DMS 273 treated with DMSO at 0.1 percent for 48 hours (cell line): ENCODE results near the gene ZSCAN9.

Experiments used
- DNase-seq: peaks from one replicate; lab custom pipeline; 2025; lab: John Stamatoyannopoulos, UW

Gene ZSCAN9

DNA sequence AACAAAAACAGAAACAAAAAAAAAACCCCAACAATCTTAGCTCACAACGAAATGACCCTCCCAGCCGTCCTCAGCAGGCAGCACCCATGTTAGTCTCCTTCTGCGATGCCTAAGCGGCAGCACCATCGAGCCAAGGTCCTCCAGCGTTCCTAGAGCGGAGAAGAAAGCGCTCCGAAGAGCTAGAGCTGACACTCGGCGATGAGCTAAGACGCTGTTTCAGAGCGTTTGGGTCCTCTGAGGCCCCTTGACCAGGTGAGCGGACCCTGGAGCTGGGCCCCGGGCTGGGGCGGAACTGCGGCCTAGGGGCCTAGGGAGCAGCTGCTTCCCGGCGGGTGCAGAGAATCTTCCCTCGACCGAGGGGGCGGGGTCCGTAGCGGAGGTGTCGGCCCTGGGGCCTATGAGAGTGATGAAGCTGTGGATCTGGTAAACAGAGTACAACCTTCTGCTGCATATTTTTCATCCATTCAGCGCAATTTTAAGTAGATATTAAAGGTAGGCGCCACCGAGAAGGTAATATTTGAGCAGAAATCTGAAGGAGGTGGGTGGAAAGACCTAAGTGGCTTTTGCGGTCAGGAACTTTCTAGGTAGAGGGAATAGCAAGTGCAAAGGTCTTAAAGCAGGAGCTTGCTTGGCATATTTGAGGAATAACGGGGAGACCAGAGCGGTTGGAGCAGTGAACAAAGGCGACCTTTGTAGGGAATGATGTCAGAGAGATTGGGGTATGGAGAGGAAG is 42.1 kb downstream of the ZSCAN9 start, which contains the start of gene ZSCAN26:
Gene ZSCAN26, plus strand, starts transcription at position 182 of the 733 bp plus-strand sequence. CDS start 4,777 bp downstream, outside the sequence.
- peak; percentile 56 for DNase-seq

DNA sequence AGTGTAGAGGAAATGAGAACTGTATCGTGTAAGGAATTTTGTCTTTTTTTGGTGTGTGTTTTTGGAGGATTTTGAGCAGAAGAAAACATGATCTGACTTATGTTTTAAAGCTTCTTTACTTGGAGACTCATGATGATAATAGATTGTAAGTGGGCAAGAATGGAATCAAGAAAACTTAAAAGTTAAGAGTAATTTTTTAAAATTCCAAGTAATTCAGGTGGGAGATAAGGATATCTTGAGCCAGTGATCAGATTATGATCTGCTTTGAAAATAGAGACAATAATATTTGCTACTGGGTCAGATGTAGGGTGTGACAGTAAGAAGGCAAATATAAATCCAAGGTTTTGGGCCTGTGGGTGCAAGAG is 42.6 kb downstream of the ZSCAN9 start:
- DNase-seq = no peak

DNA sequence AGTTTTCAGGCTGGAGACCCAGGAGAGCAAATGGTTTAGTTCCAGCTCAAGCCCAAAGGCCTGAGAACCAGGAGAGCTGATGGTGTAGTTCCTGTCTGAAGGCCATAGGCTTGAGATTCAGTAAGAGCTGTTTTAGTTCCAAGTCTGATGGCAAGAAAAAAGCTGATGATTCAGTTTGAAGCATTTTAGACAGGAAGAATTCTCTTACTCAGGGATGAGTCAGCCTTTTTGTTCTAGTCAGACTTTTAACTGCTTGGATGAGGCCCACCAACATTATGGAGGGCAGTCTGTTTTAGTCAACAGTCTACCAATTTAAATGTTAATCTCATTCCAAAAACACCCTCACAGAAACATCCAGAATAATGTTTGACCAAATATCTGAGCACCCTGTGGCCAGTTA is 44.4 kb downstream of the ZSCAN9 start:
- DNase-seq = no peak

DNA sequence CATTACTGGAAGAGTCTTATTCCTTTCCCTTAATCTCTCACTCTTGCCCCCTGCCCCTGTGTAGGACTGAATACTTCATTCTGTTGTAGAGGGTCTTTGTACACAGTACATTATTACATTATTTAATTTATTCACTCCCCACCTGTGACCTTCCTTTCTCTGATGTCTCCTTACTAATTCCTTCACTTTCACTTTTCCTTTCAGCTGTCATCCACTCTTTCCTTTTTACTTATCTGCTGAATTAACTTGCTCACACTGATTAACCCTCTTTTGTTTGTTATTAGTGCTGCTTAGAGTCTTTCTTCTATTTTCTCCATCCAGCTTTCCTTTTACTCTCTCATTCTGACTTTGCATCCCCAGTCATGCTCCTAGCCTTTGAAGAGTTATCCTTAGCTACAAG is 49.8 kb downstream of the ZSCAN9 start:
- no peak for DNase-seq

DNA sequence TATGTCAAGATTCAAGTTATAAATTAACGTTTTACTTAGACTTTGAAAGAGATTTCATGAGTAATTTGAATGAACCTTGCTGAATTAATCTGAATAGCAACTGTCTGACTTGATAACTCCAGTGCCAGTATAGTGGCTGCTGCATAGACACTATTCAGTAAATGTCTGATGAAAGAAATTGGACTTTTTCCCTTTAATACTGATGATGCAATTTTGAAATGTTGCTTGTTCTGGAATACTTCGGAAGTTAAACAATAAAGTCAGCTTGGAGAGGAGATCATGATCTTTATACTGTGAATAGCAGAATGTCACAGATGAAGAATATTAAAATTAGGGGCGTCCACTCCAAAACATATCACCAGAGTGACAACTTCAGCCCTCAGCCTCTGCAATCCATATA is 52.7 kb downstream of the ZSCAN9 start:
- no peak for DNase-seq

DNA sequence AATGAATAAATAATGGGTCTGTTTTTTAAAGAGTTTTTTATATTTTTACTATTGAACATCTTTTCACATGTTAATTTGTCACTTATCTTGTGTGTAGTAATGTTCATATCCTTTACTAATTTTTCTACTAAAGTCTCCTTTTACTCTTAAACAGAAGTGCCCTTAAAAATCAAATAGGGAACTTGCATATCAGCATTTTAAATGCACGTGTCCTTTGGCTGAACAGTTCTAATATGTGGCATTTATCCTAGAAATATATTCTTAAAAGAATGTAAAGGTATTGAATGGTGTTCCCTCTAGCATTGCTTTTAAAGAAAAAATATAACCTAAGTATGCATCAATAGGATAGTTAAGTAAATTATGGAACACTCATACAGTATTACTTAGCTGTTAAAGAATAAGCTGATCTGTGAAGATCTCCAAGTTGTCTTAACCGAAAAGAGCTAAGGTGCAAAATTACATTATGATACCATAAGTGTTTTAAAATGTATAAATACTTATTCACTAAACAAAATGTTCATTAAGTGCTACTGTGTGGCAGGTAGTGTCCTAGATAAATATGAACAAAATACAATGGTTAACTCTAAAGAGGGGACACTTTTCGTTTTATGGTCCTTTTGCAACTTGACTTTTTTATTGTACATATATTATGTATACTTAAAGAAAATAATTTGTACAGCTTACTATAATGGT is 55.7 kb downstream of the ZSCAN9 start:
- DNase-seq = no peak

DNA sequence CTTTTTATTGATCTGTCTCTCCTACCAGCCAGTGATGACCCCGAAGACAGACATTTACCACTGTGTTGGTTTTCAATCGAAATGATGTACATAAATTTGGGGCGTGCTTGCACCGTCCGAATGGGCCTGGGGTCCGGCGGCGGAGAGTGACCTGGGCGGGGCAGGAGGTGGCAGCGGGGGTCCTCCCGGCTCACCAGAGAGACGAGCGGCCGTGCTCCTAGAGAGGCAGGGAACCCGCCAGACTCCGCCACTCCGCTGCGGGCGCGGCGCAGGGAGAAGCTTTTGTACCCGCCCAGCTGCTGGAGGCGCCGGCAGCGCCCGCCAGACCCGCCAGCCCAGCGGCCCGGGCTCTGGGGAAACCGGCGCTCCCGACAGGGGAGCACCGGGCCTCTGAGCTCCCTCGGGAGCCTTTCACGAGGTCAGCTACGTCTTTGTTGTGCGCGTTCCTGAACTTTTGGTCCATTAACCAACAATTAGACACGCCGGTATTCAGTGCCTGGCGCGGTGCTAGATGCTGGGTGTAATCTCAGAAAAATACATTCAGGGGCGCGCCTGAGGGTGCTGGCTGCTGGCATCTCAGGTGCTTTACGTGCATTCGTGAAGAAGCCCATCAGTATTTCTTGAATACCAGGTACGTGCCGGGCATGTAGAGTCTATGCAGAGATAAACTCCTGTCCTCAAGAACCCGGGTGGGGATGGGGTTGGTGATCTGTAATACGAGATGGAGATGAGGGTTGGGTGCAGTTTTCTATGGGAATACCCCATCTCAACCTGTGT is 56.4 kb downstream of the ZSCAN9 start, which contains the start of gene PGBD1:
Gene PGBD1, plus strand, starts transcription at position 285 of the 777 bp plus-strand sequence. CDS start 2,242 bp downstream, outside the sequence.
- DNase-seq = peak; percentile 19

DNA sequence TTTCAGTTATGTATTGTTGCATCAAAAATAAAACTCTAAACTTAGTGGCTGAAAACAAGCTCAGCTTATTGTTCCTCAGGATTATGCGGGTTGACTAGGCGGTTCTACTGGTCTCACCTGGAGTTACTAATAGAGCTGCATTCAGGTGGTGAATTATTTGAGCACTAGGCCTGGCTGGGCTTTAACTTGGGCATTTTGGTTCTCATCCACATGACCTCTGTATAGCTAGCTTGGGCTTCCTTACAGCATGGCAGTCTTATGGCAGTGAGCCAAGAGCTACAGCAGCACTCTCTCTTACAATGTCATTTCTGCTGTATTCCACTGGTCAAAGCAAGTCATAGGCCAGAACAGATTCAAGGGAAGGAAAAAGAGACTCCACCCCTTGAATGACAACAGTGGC is 57.9 kb downstream of the ZSCAN9 start:
- no peak for DNase-seq
